NOMO-1 treated with dmso at 0.1 percent for 144 hours (cell line): ENCODE results near the gene MYB.
A peak's percentile ranks its signal among the peaks of the same experiment; 100 is the strongest.

Experiments used
- DNase-seq: peaks from one replicate; lab custom pipeline; 2025; ENCODE audit not compliant: unreplicated experiment; lab: John Stamatoyannopoulos, UW

MYB gene

GRCh38 chr6:135219346-135219745, 38.2 kb downstream of the MYB start:
- DNase-seq: no peak

GRCh38 chr6:135221042-135221441, 39.9 kb downstream of the MYB start:
- no peak for DNase-seq

GRCh38 chr6:135221505-135221904, 40.4 kb downstream of the MYB start:
- no peak for DNase-seq

- no peak for DNase-seq
These were observed 41.5 kb downstream of the MYB start for GRCh38 chr6:135222623-135223022.

- no peak for DNase-seq
These were observed 43.0 kb downstream of the MYB start for GRCh38 chr6:135224037-135224647.

- DNase-seq: no peak
These were observed 44.8 kb downstream of the MYB start for GRCh38 chr6:135225911-135226310.

- DNase-seq: no peak
These were observed 45.4 kb downstream of the MYB start for GRCh38 chr6:135226537-135226936.

- DNase-seq: peak; percentile 18
These were observed 46.2 kb downstream of the MYB start for GRCh38 chr6:135227349-135227748.

- no peak for DNase-seq
These were observed 46.6 kb downstream of the MYB start for GRCh38 chr6:135227758-135228157.

- no peak for DNase-seq
These were observed 47.4 kb downstream of the MYB start for GRCh38 chr6:135228486-135228885.

- DNase-seq: no peak
These were observed 48.9 kb downstream of the MYB start for GRCh38 chr6:135229996-135230395.

GRCh38 chr6:135230711-135231468, 49.8 kb downstream of the MYB start:
- DNase-seq: no peak

GRCh38 chr6:135231469-135231844, 50.3 kb downstream of the MYB start:
- no peak for DNase-seq

- DNase-seq: peak; percentile 41
These were observed 52.8 kb downstream of the MYB start for GRCh38 chr6:135233686-135234491.

GRCh38 chr6:135234492-135234780, 53.3 kb downstream of the MYB start:
- no peak for DNase-seq

- DNase-seq: no peak
These were observed 54.6 kb downstream of the MYB start for GRCh38 chr6:135235716-135236115.

- no peak for DNase-seq
These were observed 55.2 kb downstream of the MYB start for GRCh38 chr6:135236319-135236718.

GRCh38 chr6:135236732-135237131, 55.6 kb downstream of the MYB start:
- no peak for DNase-seq

GRCh38 chr6:135240711-135241110, 59.6 kb downstream of the MYB start:
- DNase-seq: no peak

- DNase-seq: no peak
These were observed 63.0 kb downstream of the MYB start for GRCh38 chr6:135243871-135244796.

GRCh38 chr6:135244805-135245204, 63.7 kb downstream of the MYB start:
- DNase-seq: no peak
